Panc1 (cell line): ENCODE data around the gene NFE2.

Experiments used
- POLR2AphosphoS5 ChIP-seq: IDR thresholded peaks from 2 replicates; pipeline ENCODE4 v1.6.1; 2012; ENCODE audit warnings: mild to moderate bottlenecking, low read depth, low read length, moderate library complexity
- SIN3A ChIP-seq: IDR thresholded peaks from 2 replicates; pipeline ENCODE4 v1.6.1; 2012; ENCODE audit warnings: low read depth, mild to moderate bottlenecking, low read length, moderate library complexity, borderline replicate concordance; ENCODE audit not compliant: insufficient read depth
- TF ChIP-seq, protein P1 (sequence below): fragments of 450-650 bp; IDR thresholded peaks from 2 replicates; pipeline ENCODE4 v1.5.1; 2017; ENCODE audit warnings: mild to moderate bottlenecking
- TF ChIP-seq, protein P2 (sequence below), 2 experiments: IDR thresholded peaks; 2 replicates each; pipeline ENCODE4 v1.6.1; 2011 to 2012; ENCODE audit warnings: low read depth in 2 of 2, control low read depth in 1 of 2, low read length in 1 of 2, mild to moderate bottlenecking in 1 of 2, moderate library complexity in 1 of 2; ENCODE audit not compliant: insufficient read depth in 1 of 2

DNA sequence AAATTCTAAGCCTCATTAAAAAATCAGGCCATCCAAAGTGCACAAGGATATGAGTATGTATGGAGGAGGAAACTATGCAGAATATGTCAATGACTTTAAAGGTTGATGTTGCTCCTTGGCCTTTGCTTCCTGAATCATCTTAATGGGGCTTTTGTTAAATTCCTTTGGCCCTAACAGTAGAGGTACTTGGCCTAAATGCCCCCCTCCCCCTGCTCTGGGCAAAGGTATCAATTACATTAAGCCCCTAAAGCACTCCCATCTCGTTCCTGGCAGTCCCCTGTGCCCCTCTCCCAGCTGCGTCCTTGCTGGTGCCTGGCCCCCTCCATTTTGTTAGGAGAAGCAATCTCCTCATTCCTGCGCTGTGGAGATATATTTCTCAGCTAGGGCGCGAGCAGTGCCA is 28.9 kb upstream of the NFE2 start:
- TF ChIP-seq, protein P1, sequence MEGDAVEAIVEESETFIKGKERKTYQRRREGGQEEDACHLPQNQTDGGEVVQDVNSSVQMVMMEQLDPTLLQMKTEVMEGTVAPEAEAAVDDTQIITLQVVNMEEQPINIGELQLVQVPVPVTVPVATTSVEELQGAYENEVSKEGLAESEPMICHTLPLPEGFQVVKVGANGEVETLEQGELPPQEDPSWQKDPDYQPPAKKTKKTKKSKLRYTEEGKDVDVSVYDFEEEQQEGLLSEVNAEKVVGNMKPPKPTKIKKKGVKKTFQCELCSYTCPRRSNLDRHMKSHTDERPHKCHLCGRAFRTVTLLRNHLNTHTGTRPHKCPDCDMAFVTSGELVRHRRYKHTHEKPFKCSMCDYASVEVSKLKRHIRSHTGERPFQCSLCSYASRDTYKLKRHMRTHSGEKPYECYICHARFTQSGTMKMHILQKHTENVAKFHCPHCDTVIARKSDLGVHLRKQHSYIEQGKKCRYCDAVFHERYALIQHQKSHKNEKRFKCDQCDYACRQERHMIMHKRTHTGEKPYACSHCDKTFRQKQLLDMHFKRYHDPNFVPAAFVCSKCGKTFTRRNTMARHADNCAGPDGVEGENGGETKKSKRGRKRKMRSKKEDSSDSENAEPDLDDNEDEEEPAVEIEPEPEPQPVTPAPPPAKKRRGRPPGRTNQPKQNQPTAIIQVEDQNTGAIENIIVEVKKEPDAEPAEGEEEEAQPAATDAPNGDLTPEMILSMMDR = no peak
- TF ChIP-seq SIN3A = no peak
- no peak for TF ChIP-seq POLR2AphosphoS5
- TF ChIP-seq, protein P2, sequence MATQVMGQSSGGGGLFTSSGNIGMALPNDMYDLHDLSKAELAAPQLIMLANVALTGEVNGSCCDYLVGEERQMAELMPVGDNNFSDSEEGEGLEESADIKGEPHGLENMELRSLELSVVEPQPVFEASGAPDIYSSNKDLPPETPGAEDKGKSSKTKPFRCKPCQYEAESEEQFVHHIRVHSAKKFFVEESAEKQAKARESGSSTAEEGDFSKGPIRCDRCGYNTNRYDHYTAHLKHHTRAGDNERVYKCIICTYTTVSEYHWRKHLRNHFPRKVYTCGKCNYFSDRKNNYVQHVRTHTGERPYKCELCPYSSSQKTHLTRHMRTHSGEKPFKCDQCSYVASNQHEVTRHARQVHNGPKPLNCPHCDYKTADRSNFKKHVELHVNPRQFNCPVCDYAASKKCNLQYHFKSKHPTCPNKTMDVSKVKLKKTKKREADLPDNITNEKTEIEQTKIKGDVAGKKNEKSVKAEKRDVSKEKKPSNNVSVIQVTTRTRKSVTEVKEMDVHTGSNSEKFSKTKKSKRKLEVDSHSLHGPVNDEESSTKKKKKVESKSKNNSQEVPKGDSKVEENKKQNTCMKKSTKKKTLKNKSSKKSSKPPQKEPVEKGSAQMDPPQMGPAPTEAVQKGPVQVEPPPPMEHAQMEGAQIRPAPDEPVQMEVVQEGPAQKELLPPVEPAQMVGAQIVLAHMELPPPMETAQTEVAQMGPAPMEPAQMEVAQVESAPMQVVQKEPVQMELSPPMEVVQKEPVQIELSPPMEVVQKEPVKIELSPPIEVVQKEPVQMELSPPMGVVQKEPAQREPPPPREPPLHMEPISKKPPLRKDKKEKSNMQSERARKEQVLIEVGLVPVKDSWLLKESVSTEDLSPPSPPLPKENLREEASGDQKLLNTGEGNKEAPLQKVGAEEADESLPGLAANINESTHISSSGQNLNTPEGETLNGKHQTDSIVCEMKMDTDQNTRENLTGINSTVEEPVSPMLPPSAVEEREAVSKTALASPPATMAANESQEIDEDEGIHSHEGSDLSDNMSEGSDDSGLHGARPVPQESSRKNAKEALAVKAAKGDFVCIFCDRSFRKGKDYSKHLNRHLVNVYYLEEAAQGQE (IDR thresholded peaks at IDR 0.05; ENCODE audit: insufficient read depth in 1 of 2, low read depth in 2 of 2, low read length in 1 of 2) = no peak
